Spleen (tissue), 7 donors: ENCODE measurements around the gene ADCY10.

Source experiments
- CTCF ChIP-seq, 11 experiments: fragments of 200-600 bp in 7 of 11; fragments of 450-650 bp in 4 of 11; sonication (generic) in 4 of 11; IDR thresholded peaks in 8 of 11; conservative IDR thresholded peaks in 3 of 11; 1 replicate in 7 of 11; 2 replicates in 4 of 11; pipeline versions ENCODE4 v1.4.0 to v1.8.0; 2016 to 2021; ENCODE audit warnings: antibody characterized with exemption in 11 of 11, inconsistent platforms in 4 of 11, mild to moderate bottlenecking in 1 of 11
- POLR2A ChIP-seq, 3 donors: fragments of 450-650 bp; IDR thresholded peaks; one replicate each; pipeline ENCODE4 v1.5.1; 2017; ENCODE audit warnings: antibody characterized with exemption in 3 of 3, mild to moderate bottlenecking in 1 of 3
- POLR2AphosphoS5 ChIP-seq, 3 donors: sonication (generic); formaldehyde crosslinking; IDR thresholded peaks; one replicate each; pipeline ENCODE4 v1.5.1; 2017; ENCODE audit warnings: antibody characterized with exemption in 3 of 3
- donor health status: DM: no; HTN: no; CAD: no; lungs with moderate emphysema.
- donor health status: DM: no; HTN: no; CAD: no.
- donor health status: DM: no; HTN: no; CAD: no.

- TF ChIP-seq POLR2A (IDR thresholded peaks at IDR 0.05): no peak
- TF ChIP-seq CTCF (IDR thresholded peaks at IDR 0.05 in 8 of 11, conservative IDR thresholded peaks at IDR 0.05 in 3 of 11): no peak
- no peak for TF ChIP-seq POLR2AphosphoS5 (IDR thresholded peaks at IDR 0.05)
These were observed 115.0 kb downstream of the ADCY10 start for GRCh38 chr1:167798952-167799351.
